SK-N-SH treated with all-trans-retinoic acid at 6 μM for 48 hours (cell line): ENCODE results near the gene CDK2.

Experiments used
- ESRRG ChIP-seq: fragments of 250-450 bp; sonication (Bioruptor Pico); IDR thresholded peaks from 2 replicates; pipeline ENCODE4 v1.6.1; 2021; ENCODE audit warnings: mild to moderate bottlenecking
- TCF4 ChIP-seq: fragments of 250-450 bp; sonication (Bioruptor Pico); IDR thresholded peaks from 2 replicates; pipeline ENCODE4 v1.8.0; 2021; ENCODE audit warnings: mild to moderate bottlenecking, moderate library complexity, borderline replicate concordance

DNA sequence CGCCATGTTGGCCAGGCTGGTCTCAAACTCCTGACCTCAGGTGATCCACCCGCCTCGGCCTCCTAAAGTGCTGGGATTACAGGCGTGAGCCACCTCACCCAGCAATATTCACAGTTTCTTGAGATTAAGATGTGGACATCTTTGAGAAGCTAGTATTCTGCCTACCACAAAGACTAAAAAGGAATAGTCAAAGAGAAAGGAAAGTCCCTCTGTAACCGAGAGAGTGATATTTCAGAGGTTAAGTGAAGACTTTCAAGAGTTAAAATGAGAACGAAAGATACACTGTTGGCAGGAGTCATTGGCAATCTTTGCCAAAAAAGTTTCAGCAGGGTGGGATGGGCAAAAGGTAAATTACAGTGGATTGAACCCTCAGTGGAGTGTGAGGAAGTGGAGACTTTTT is 20.1 kb upstream of the CDK2 start:
- TF ChIP-seq TCF4 (no peak), ESRRG (no peak)
